ENCODE results near the gene NEDD4L. TPM values are rescaled to one million over a fixed set of nuclear protein-coding genes. Genes with fewer than 3 reads are reported as not detected.

NEDD4L gene
- total RNA-seq, 2 experiments from 2014 or later: 11.2 to 13.7 TPM

GRCh38 chr18:58396966-58397365 lies 352.9 kb downstream of the NEDD4L start:
- Mint-ChIP-seq H3K9me3 (no peaks in the 10 kb centered on the region), H3K4me1 (ENCODE audit: low read depth) (peaks cover 29% of the 10 kb centered on the region), H3K27ac (no peak overlapping the region), H3K4me3 (no peak overlapping the region), H3K36me3 (ENCODE audit: low read depth) (no peaks in the 10 kb centered on the region), H3K27me3 (no peaks in the 10 kb centered on the region)
- no peak for TF ChIP-seq CTCF (IDR thresholded peaks at IDR 0.05)
- DNase-seq: no peak
- ChIA-PET CTCF (no interaction called here), POLR2A (no interaction called here)
- Histone ChIP-seq H3K4me1 (ENCODE audit: insufficient read depth, low read length) (peaks cover 22% of the 10 kb centered on the region), H3K36me3 (ENCODE audit: insufficient read depth, low read length) (no peaks in the 10 kb centered on the region), H3K27ac (ENCODE audit: low read depth in 1 of 2, low read length in 2 of 2) (no peak overlapping the region), H3K27me3 (ENCODE audit: control insufficient read depth in 1 of 2, insufficient read depth in 2 of 2, low read length in 2 of 2) (no peaks in the 10 kb centered on the region), H3K9me3 (ENCODE audit: control insufficient read depth in 1 of 2, insufficient read depth in 1 of 2, low read length in 2 of 2) (no peaks in the 10 kb centered on the region), H3K4me3 (ENCODE audit: low read length) (no peak overlapping the region)
- ATAC-seq (ENCODE audit: poor library complexity): no peak
- intact Hi-C loops (cut with DNase I, micrococcal nuclease): loop anchor here in 1 of 2 experiments (10.0 kb wide), 1 partner anchor 368 kb away; no protein-coding TSS in a partner anchor

GRCh38 chr18:58397385-58398132 lies 353.5 kb downstream of the NEDD4L start:
- peaks cover 29% of the 10 kb centered on the region for H3K4me1 Mint-ChIP-seq (ENCODE audit: low read depth)
- Histone ChIP-seq H3K4me3 (ENCODE audit: low read length) (no peak overlapping the region), H3K4me1 (ENCODE audit: insufficient read depth, low read length) (peaks cover 22% of the 10 kb centered on the region), H3K9me3 (ENCODE audit: control insufficient read depth in 1 of 2, insufficient read depth in 1 of 2, low read length in 2 of 2) (no peaks in the 10 kb centered on the region), H3K27me3 (ENCODE audit: control insufficient read depth in 1 of 2, insufficient read depth in 2 of 2, low read length in 2 of 2) (no peaks in the 10 kb centered on the region), H3K27ac (ENCODE audit: low read depth in 1 of 2, low read length in 2 of 2) (no peak overlapping the region), H3K36me3 (ENCODE audit: insufficient read depth, low read length) (no peaks in the 10 kb centered on the region)
- ATAC-seq (ENCODE audit: poor library complexity) (no peak), DNase-seq (no peak)
- H3K36me3 Mint-ChIP-seq (ENCODE audit: low read depth): no peaks in the 10 kb centered on the region
- H3K4me3 Mint-ChIP-seq: no peak overlapping the region
- H3K27me3 Mint-ChIP-seq: no peaks in the 10 kb centered on the region
- CTCF ChIA-PET: no interaction called here
- intact Hi-C loops (cut with DNase I, micrococcal nuclease): loop anchor here in 1 of 2 experiments (10.0 kb wide), 1 partner anchor 367 kb away; no protein-coding TSS in a partner anchor
- no peak for TF ChIP-seq CTCF (IDR thresholded peaks at IDR 0.05)
- H3K9me3 Mint-ChIP-seq: no peaks in the 10 kb centered on the region
- no peak overlapping the region for H3K27ac Mint-ChIP-seq
- POLR2A ChIA-PET: no interaction called here

- H3K27me3 Mint-ChIP-seq: no peaks in the 10 kb centered on the region
- ATAC-seq (ENCODE audit: poor library complexity) (no peak), DNase-seq (no peak)
- H3K4me3 ChIP-seq (ENCODE audit: low read length): no peak overlapping the region
- H3K27me3 ChIP-seq (ENCODE audit: control insufficient read depth in 1 of 2, insufficient read depth in 2 of 2, low read length in 2 of 2): no peaks in the 10 kb centered on the region
- H3K9me3 Mint-ChIP-seq: no peaks in the 10 kb centered on the region
- no peak overlapping the region for H3K4me3 Mint-ChIP-seq
- POLR2A ChIA-PET: no interaction called here
- peaks cover 22% of the 10 kb centered on the region for H3K4me1 ChIP-seq (ENCODE audit: insufficient read depth, low read length)
- CTCF ChIA-PET: interaction anchor here (0.6 to 0.8 kb wide), 2 partner anchors 28 to 334 kb away, joined by 3 read pairs; no protein-coding TSS in a partner anchor
- no peaks in the 10 kb centered on the region for H3K36me3 Mint-ChIP-seq (ENCODE audit: low read depth)
- peaks cover 29% of the 10 kb centered on the region for H3K4me1 Mint-ChIP-seq (ENCODE audit: low read depth)
- H3K27ac ChIP-seq (ENCODE audit: low read depth in 1 of 2, low read length in 2 of 2): no peak overlapping the region
- no peaks in the 10 kb centered on the region for H3K36me3 ChIP-seq (ENCODE audit: insufficient read depth, low read length)
- H3K9me3 ChIP-seq (ENCODE audit: control insufficient read depth in 1 of 2, insufficient read depth in 1 of 2, low read length in 2 of 2): peaks cover 0 to 1% of the 10 kb centered on the region in 2 experiments
- intact Hi-C loops (cut with DNase I, micrococcal nuclease): loop anchor here in 1 of 2 experiments (10.0 kb wide), 1 partner anchor 366 kb away; no protein-coding TSS in a partner anchor
- H3K27ac Mint-ChIP-seq: no peak overlapping the region
- TF ChIP-seq CTCF (IDR thresholded peaks at IDR 0.05): no peak
Observed at GRCh38 chr18:58398648-58399398, 354.8 kb downstream of the NEDD4L start.

All from CD4-positive, alpha-beta T cell (primary cell).